SK-N-SH treated with all-trans-retinoic acid at 6 μM for 48 hours (cell line): ENCODE measurements around the gene TNNI3K.

Source experiments
- CSDC2 ChIP-seq: fragments of 250-450 bp; sonication (Bioruptor Pico); IDR thresholded peaks from 2 replicates; pipeline ENCODE4 v1.5.0; 2020; ENCODE audit warnings: mild to moderate bottlenecking, moderate library complexity
- CSRNP3 ChIP-seq: fragments of 250-450 bp; sonication (Bioruptor Pico); IDR thresholded peaks from 2 replicates; pipeline ENCODE4 v1.5.1; 2021; ENCODE audit warnings: mild to moderate bottlenecking, moderate library complexity
- GLIS3 ChIP-seq: fragments of 250-450 bp; sonication (Bioruptor Pico); IDR thresholded peaks from 2 replicates; pipeline ENCODE4 v1.5.0; 2020; ENCODE audit warnings: mild to moderate bottlenecking, moderate library complexity
- ISL1 ChIP-seq: fragments of 250-450 bp; sonication (Bioruptor Pico); IDR thresholded peaks from 2 replicates; pipeline ENCODE4 v2.1.2; 2022; ENCODE audit warnings: mild to moderate bottlenecking, moderate library complexity
- PPARA ChIP-seq: fragments of 250-450 bp; sonication (Bioruptor Pico); IDR thresholded peaks from 2 replicates; pipeline ENCODE4 v1.5.0; 2020; ENCODE audit warnings: mild to moderate bottlenecking, borderline replicate concordance
- SNAI2 ChIP-seq: fragments of 250-450 bp; sonication (Bioruptor Pico); IDR thresholded peaks from 2 replicates; pipeline ENCODE4 v1.5.0; 2020; ENCODE audit warnings: mild to moderate bottlenecking, moderate library complexity
- TCF4 ChIP-seq: fragments of 250-450 bp; sonication (Bioruptor Pico); IDR thresholded peaks from 2 replicates; pipeline ENCODE4 v1.8.0; 2021; ENCODE audit warnings: mild to moderate bottlenecking, moderate library complexity, borderline replicate concordance
- TOX ChIP-seq: fragments of 250-450 bp; sonication (Bioruptor Pico); IDR thresholded peaks from 2 replicates; pipeline ENCODE4 v1.8.0; 2021; ENCODE audit warnings: mild to moderate bottlenecking, moderate library complexity, borderline replicate concordance
- TSHZ2 ChIP-seq: fragments of 250-450 bp; sonication (Bioruptor Pico); IDR thresholded peaks from 2 replicates; pipeline ENCODE4 v1.5.0; 2020; ENCODE audit warnings: mild to moderate bottlenecking, moderate library complexity
- ZC3H10 ChIP-seq: fragments of 250-450 bp; sonication (Bioruptor Pico); IDR thresholded peaks from 2 replicates; pipeline ENCODE4 v1.5.1; 2021; ENCODE audit warnings: mild to moderate bottlenecking, moderate library complexity
- ZFP3 ChIP-seq: fragments of 250-450 bp; sonication (Bioruptor Pico); IDR thresholded peaks from 2 replicates; pipeline ENCODE4 v1.5.0; 2020; ENCODE audit warnings: mild to moderate bottlenecking, moderate library complexity
- ZNF8 ChIP-seq: fragments of 450-650 bp; formaldehyde crosslinking; IDR thresholded peaks from 2 replicates; pipeline ENCODE4 v1.5.0; 2020; ENCODE audit warnings: mild to moderate bottlenecking, moderate library complexity
- TF ChIP-seq, protein P1 (sequence below): fragments of 250-450 bp; sonication (Bioruptor Pico); IDR thresholded peaks from 2 replicates; pipeline ENCODE4 v1.5.1; 2020; ENCODE audit warnings: low read depth, mild to moderate bottlenecking, moderate library complexity

DNA sequence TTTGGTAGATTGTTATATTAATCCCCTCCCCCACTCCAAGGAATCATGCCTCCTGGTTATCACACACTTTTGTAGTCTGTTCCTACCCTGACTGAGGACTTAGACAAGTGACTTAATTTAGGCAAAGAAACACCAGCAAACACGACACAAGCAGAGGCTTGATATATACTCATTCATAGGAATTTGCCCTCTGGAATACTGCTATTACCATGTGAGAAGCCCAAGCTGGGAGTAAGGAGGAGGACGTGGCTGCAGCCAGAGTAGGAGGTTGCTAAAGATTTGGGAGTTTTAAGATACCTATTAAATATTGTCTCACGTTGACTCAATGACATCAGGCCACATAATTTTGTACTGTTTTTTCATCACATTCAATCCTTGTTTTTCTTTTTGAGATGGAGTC, 177.1 kb downstream of the TNNI3K start:
- no peak for TF ChIP-seq TOX
- TF ChIP-seq ZNF8 = no peak
- TF ChIP-seq ZC3H10 (CRISPR knock-in tag) = no peak
- no peak for TF ChIP-seq CSRNP3 (CRISPR knock-in tag)
- TF ChIP-seq ZFP3 (CRISPR knock-in tag) = no peak
- TF ChIP-seq SNAI2 = no peak
- TF ChIP-seq GLIS3 = no peak
- TF ChIP-seq TSHZ2 (CRISPR knock-in tag) = no peak
- TF ChIP-seq CSDC2 (CRISPR knock-in tag) = no peak
- TF ChIP-seq, protein P1, sequence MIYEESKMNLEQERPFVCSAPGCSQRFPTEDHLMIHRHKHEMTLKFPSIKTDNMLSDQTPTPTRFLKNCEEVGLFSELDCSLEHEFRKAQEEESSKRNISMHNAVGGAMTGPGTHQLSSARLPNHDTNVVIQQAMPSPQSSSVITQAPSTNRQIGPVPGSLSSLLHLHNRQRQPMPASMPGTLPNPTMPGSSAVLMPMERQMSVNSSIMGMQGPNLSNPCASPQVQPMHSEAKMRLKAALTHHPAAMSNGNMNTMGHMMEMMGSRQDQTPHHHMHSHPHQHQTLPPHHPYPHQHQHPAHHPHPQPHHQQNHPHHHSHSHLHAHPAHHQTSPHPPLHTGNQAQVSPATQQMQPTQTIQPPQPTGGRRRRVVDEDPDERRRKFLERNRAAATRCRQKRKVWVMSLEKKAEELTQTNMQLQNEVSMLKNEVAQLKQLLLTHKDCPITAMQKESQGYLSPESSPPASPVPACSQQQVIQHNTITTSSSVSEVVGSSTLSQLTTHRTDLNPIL (CRISPR knock-in tag) = no peak
- TF ChIP-seq PPARA (CRISPR knock-in tag) = no peak
- no peak for TF ChIP-seq TCF4 (CRISPR knock-in tag)
- TF ChIP-seq ISL1 (CRISPR knock-in tag) = no peak
